B cell (primary cell): ENCODE results near the gene SERHL2. TPM values are rescaled to one million over a fixed set of nuclear protein-coding genes. Genes with fewer than 3 reads are reported as not detected.

Source experiments
- ATAC-seq: fragments of 200-7000 bp; cut with Tn5 transposase; one replicate; pipeline ENCODE4 v1.10.0; 2021; ENCODE audit warnings: low read depth, mild to moderate bottlenecking, moderate number of reproducible peaks, moderate library complexity
- CTCF ChIA-PET: fragments of 350-600 bp; sonication (Branson Sonifier 250); formaldehyde crosslinking; loops from one replicate; lab custom pipeline; 2021; ENCODE audit warnings: antibody characterized with exemption, inconsistent platforms; lab: Charles Lee
- POLR2A ChIA-PET: fragments of 350-600 bp; sonication (Branson Sonifier 250); formaldehyde crosslinking; loops from one replicate; lab custom pipeline; 2021; ENCODE audit warnings: antibody characterized with exemption; lab: Charles Lee
- DNase-seq: peaks from one replicate; pipeline ENCODE4 v3.0.0; 2013
- H2AFZ ChIP-seq: 2 replicates; pipeline ENCODE4 v1.6.1; 2012; ENCODE audit warnings: mild to moderate bottlenecking, low read depth, low read length; ENCODE audit not compliant: insufficient read depth, poor library complexity, severe bottlenecking
- H3K27ac ChIP-seq, 2 donors: 1 replicate in 1 of 2; 2 replicates in 1 of 2; pipeline ENCODE4 v1.5.1; 2012 to 2013; ENCODE audit warnings: low read length in 2 of 2, mild to moderate bottlenecking in 2 of 2, moderate library complexity in 1 of 2
- H3K27me3 ChIP-seq, 4 experiments: fragments of 200-600 bp in 1 of 4; sonication (generic) in 1 of 4; replicated peaks in 1 of 4; 1 replicate in 2 of 4; 2 replicates in 2 of 4; pipeline versions ENCODE4 v1.6.1 to v1.7.0; 2013 to 2016; ENCODE audit warnings: low read length in 3 of 4, mild to moderate bottlenecking in 2 of 4, mixed read lengths in 1 of 4, moderate library complexity in 1 of 4; ENCODE audit not compliant: insufficient read depth in 4 of 4, control insufficient read depth in 3 of 4; ENCODE audit errors: control extremely low read depth in 1 of 4
- H3K36me3 ChIP-seq, 2 experiments: replicated peaks in 1 of 2; 1 replicate in 1 of 2; 2 replicates in 1 of 2; pipeline versions ENCODE4 v1.6.1 to v1.7.1; 2013; ENCODE audit warnings: low read length in 1 of 2; ENCODE audit not compliant: insufficient read depth in 2 of 2, control insufficient read depth in 1 of 2; ENCODE audit errors: control extremely low read depth in 1 of 2, extremely low read depth in 1 of 2
- H3K4me1 ChIP-seq, 2 donors: fragments of 200-600 bp in 1 of 2; sonication (generic) in 1 of 2; 1 replicate in 1 of 2; 2 replicates in 1 of 2; pipeline versions ENCODE4 v1.5.1 to v1.6.1; 2013 to 2017; ENCODE audit warnings: low read length in 2 of 2; ENCODE audit not compliant: control insufficient read depth in 2 of 2, insufficient read depth in 2 of 2
- H3K4me2 ChIP-seq: replicated peaks from 2 replicates; pipeline ENCODE3; 2012; ENCODE audit warnings: mild to moderate bottlenecking, low read depth, low read length; ENCODE audit not compliant: poor library complexity, severe bottlenecking
- H3K4me3 ChIP-seq, 5 experiments: fragments of 200-600 bp in 1 of 5; sonication (generic) in 1 of 5; 1 replicate in 3 of 5; 2 replicates in 2 of 5; pipeline versions ENCODE4 v1.5.1 to v1.7.0; 2011 to 2016; ENCODE audit warnings: low read length in 4 of 5, mild to moderate bottlenecking in 4 of 5, low read depth in 2 of 5, control low read depth in 1 of 5, moderate library complexity in 1 of 5; ENCODE audit not compliant: insufficient read depth in 1 of 5; ENCODE audit errors: control extremely low read depth in 1 of 5, extremely low read depth in 1 of 5
- H3K79me2 ChIP-seq: fragments of 200-600 bp; sonication (generic); one replicate; pipeline ENCODE4 v1.6.0; 2016; ENCODE audit warnings: low read length; ENCODE audit not compliant: control insufficient read depth, insufficient read depth
- H3K9ac ChIP-seq: fragments of 200-600 bp; sonication (generic); 2 replicates; pipeline ENCODE4 v1.6.1; 2017; ENCODE audit warnings: mild to moderate bottlenecking, low read length, moderate library complexity
- H3K9me3 ChIP-seq, 3 donors: one replicate each; pipeline versions ENCODE4 v1.6.1 to v1.7.1; 2013; ENCODE audit warnings: low read length in 2 of 3; ENCODE audit not compliant: control insufficient read depth in 2 of 3, insufficient read depth in 1 of 3; ENCODE audit errors: control extremely low read depth in 1 of 3
- H4K20me1 ChIP-seq: 2 replicates; pipeline ENCODE4 v1.6.0; 2012; ENCODE audit warnings: mild to moderate bottlenecking, low read length; ENCODE audit not compliant: insufficient read depth, control insufficient read depth, poor library complexity, severe bottlenecking
- H3K27ac Mint-ChIP-seq: one replicate; pipeline ENCODE4 v1.8.0; 2021; ENCODE audit warnings: mixed read lengths
- H3K27me3 Mint-ChIP-seq: one replicate; pipeline ENCODE4 v1.8.0; 2021; ENCODE audit warnings: mixed read lengths
- H3K4me1 Mint-ChIP-seq: one replicate; pipeline ENCODE4 v1.8.0; 2021; ENCODE audit warnings: mixed read lengths
- H3K4me3 Mint-ChIP-seq: one replicate; pipeline ENCODE4 v1.8.0; 2021; ENCODE audit warnings: mixed read lengths
- H3K9me3 Mint-ChIP-seq: one replicate; pipeline ENCODE4 v1.8.0; 2022; ENCODE audit warnings: mixed read lengths; ENCODE audit not compliant: insufficient read depth
- CTCF ChIP-seq: fragments of 200-600 bp; IDR thresholded peaks from one replicate; pipeline ENCODE4 v1.8.0; 2022; ENCODE audit warnings: antibody characterized with exemption, mild to moderate bottlenecking
- EZH2 ChIP-seq: IDR thresholded peaks from 2 replicates; pipeline ENCODE4 v1.6.1; 2012; ENCODE audit warnings: borderline replicate concordance, low read depth, mild to moderate bottlenecking, moderate library complexity, low read length; ENCODE audit not compliant: insufficient read depth, poor library complexity, severe bottlenecking
- WGBS: methylation state at CpG from one replicate; pipeline ENCODE4 v1.1.5; 2013; ENCODE audit warnings: missing lambda C conversion rate; ENCODE audit not compliant: insufficient coverage; 5-methylcytosine and 5-hydroxymethylcytosine counted together
- intact Hi-C: fragments of 100-400 bp; cut with micrococcal nuclease; formaldehyde crosslinking; loops from one replicate; pipeline ENCODE4 v1.10.0; 2022
- polyA plus RNA-seq: library from polyadenylated mRNA; depleted of rRNA; stranded (reverse); fragments of >200 nt; gene quantifications from 2 replicates; pipeline ENCODE4 v1.2.3, GENCODE V29; 2012
- total RNA-seq, 2 donors: library from RNA; stranded (reverse); fragments of 120-200 nt in 1 of 2; gene quantifications; 1 replicate in 1 of 2; 2 replicates in 1 of 2; pipeline versions ENCODE4 v1.2.3 to v1.2.4, GENCODE V29; 2013 to 2022

SERHL2 gene
- total and polyA plus RNA-seq, 2 donors (not counting 1 experiment from before 2014, with no cell fraction given) = 5.5 to 7.3 TPM

- no peaks in the 10 kb centered on the region for H3K9me3 ChIP-seq
- intact Hi-C loops = no loop called here
- H3K27me3 ChIP-seq = no peaks in the 10 kb centered on the region
- H3K4me3 Mint-ChIP-seq = no peak overlapping the region
- H3K4me1 Mint-ChIP-seq = peaks cover 43% of the 10 kb centered on the region
- 90% methylated on average over 12 of the region's 19 CpGs for WGBS
- no peaks in the 10 kb centered on the region for H3K36me3 ChIP-seq
- peaks cover 36 to 43% of the 10 kb centered on the region in 2 donors for H3K4me1 ChIP-seq
- no peak overlapping the region for H2AFZ ChIP-seq
- H3K27ac ChIP-seq = peak overlapping the region in 1 of 2 donors; percentile 11
- H3K4me3 ChIP-seq = no peak overlapping the region
- TF ChIP-seq EZH2 (no peak), CTCF (no peak)
- no peak overlapping the region for H3K9ac ChIP-seq
- H3K27ac Mint-ChIP-seq = peak overlapping the region; percentile 79
- ChIA-PET CTCF (interaction anchor here (5.2 to 10.8 kb wide), 2 partner anchors 10 to 17 kb away, joined by 59 to 86 read pairs; no protein-coding TSS in a partner anchor), POLR2A (interaction anchor here (1.0 to 3.9 kb wide), 2 partner anchors 12 to 15 kb away, joined by 3 to 20 read pairs; no protein-coding TSS in a partner anchor)
- no peak for ATAC-seq
- H3K79me2 ChIP-seq = no peaks in the 10 kb centered on the region
- H3K9me3 Mint-ChIP-seq = no peaks in the 10 kb centered on the region
- peak overlapping the region; percentile 34 for H3K4me2 ChIP-seq
- DNase-seq = no peak
- no peaks in the 10 kb centered on the region for H3K27me3 Mint-ChIP-seq
- H4K20me1 ChIP-seq = no peaks in the 10 kb centered on the region
These were observed 5.0 kb upstream of the SERHL2 start for GRCh38 chr22:42548597-42549330.
